HepG2 (cell line): Measurements from ENCODE around the gene TRIO. TPM values are rescaled to one million over a fixed set of nuclear protein-coding genes. Genes with fewer than 3 reads are reported as not detected.

Experiments
- ATAC-seq: fragments of 200-7000 bp; cut with Tn5 transposase; 3 replicates; pipeline ENCODE4 v1.9.1; 2020; ENCODE audit warnings: mild to moderate bottlenecking, moderate library complexity
- BruUV-seq: library from RNA; stranded (reverse); fragments of 400-500 nt; replicated peaks from 2 replicates; lab custom pipeline; 2021; lab: Mats Ljungman, UMichigan
- CTCF ChIA-PET: fragments of 300-600 bp; formaldehyde crosslinking; extraction: SDS; loops from one replicate; lab custom pipeline; 2021; ENCODE audit warnings: low total read pairs, inconsistent platforms, low intra/inter-chr PET ratio; lab: Yijun Ruan, JAX
- POLR2A ChIA-PET: fragments of 350-600 bp; sonication (Branson Sonifier 250); formaldehyde crosslinking; loops from one replicate; lab custom pipeline; 2020; ENCODE audit warnings: antibody characterized with exemption, inconsistent platforms; lab: Yijun Ruan, JAX
- DNase-seq: peaks from one replicate; pipeline ENCODE4 v3.0.0-alpha.2; 2015; ENCODE audit warnings: low spot score
- FAIRE-seq: peaks from 3 replicates; lab custom pipeline; 2011; peaks lifted over from hg19 to GRCh38; lab: Jason Lieb, UNC
- H2AFZ ChIP-seq: one replicate; pipeline ENCODE4 v1.6.1; 2011; ENCODE audit warnings: low read length, inconsistent platforms
- H3K27ac ChIP-seq: fragments of 300-600 bp; 3 replicates; pipeline ENCODE4 v1.8.0; 2011; ENCODE audit warnings: mixed run types, mild to moderate bottlenecking, mixed read lengths, low read length, inconsistent platforms; ENCODE audit not compliant: insufficient read depth; ENCODE audit errors: extremely low read length
- H3K27me3 ChIP-seq, 2 experiments: fragments of 200-600 bp in 1 of 2; 2 replicates in 1 of 2; 3 replicates in 1 of 2; pipeline versions ENCODE4 v1.6.0 to v1.8.0; 2011; ENCODE audit warnings: low read length in 2 of 2, mild to moderate bottlenecking in 2 of 2, moderate library complexity in 2 of 2, inconsistent platforms in 1 of 2; ENCODE audit not compliant: insufficient read depth in 2 of 2, control insufficient read depth in 1 of 2
- H3K36me3 ChIP-seq, 2 experiments: fragments of 200-600 bp in 1 of 2; replicated peaks in 1 of 2; 2 replicates in 1 of 2; 3 replicates in 1 of 2; pipeline versions ENCODE4 v1.5.1 to v1.8.0; 2011; ENCODE audit warnings: low read length in 2 of 2, inconsistent platforms in 1 of 2; ENCODE audit not compliant: insufficient read depth in 2 of 2, control insufficient read depth in 1 of 2
- H3K4me1 ChIP-seq: 2 replicates; pipeline ENCODE4 v1.5.1; 2012; ENCODE audit warnings: low read length, inconsistent platforms; ENCODE audit not compliant: insufficient read depth
- H3K4me2 ChIP-seq: 2 replicates; pipeline ENCODE4 v1.6.0; 2011; ENCODE audit warnings: low read depth, low read length, inconsistent platforms
- H3K4me3 ChIP-seq, 3 experiments: fragments of 200-600 bp in 1 of 3; sonication (generic), shearing (Covaris generic) in 1 of 3; replicated peaks in 1 of 3; 2 replicates each; pipeline ENCODE4 v1.5.1; 2011 to 2016; ENCODE audit warnings: low read length in 3 of 3, inconsistent platforms in 2 of 3, low read depth in 2 of 3, mild to moderate bottlenecking in 2 of 3, control low read depth in 1 of 3, mixed read lengths in 1 of 3; ENCODE audit not compliant: insufficient read depth in 1 of 3
- H3K79me2 ChIP-seq: one replicate; pipeline ENCODE4 v1.6.1; 2011; ENCODE audit warnings: low read length, inconsistent platforms; ENCODE audit not compliant: insufficient read depth
- H3K9ac ChIP-seq: 2 replicates; pipeline ENCODE4 v1.6.0; 2011; ENCODE audit warnings: mild to moderate bottlenecking, low read depth, low read length, inconsistent platforms; ENCODE audit not compliant: insufficient read depth
- H3K9me3 ChIP-seq: 2 replicates; pipeline ENCODE4 v1.5.1; 2012; ENCODE audit warnings: mild to moderate bottlenecking, low read length
- H4K20me1 ChIP-seq: 2 replicates; pipeline ENCODE4 v1.6.0; 2011; ENCODE audit warnings: inconsistent platforms, mild to moderate bottlenecking, low read length, moderate library complexity; ENCODE audit not compliant: insufficient read depth
- ARNT ChIP-seq: fragments of 450-650 bp; IDR thresholded peaks from 2 replicates; pipeline ENCODE4 v1.6.1; 2017
- GABPA ChIP-seq, 2 experiments: IDR thresholded peaks; 2 replicates each; pipeline ENCODE4 v1.6.1; 2011 to 2016; ENCODE audit warnings: low read depth in 2 of 2, low read length in 1 of 2, missing biosample characterization in 1 of 2, missing genetic modification characterization in 1 of 2
- KDM2A ChIP-seq: sonication (generic); formaldehyde crosslinking; IDR thresholded peaks from 2 replicates; pipeline ENCODE4 v1.4.0; 2020; ENCODE audit warnings: low read depth, missing genetic modification reagents, borderline replicate concordance
- PHF8 ChIP-seq: sonication (generic); formaldehyde crosslinking; IDR thresholded peaks from 2 replicates; pipeline ENCODE4 v1.5.0; 2020; ENCODE audit warnings: missing genetic modification reagents
- SMARCE1 ChIP-seq: fragments of 450-650 bp; IDR thresholded peaks from 2 replicates; pipeline ENCODE4 v1.6.1; 2017; ENCODE audit warnings: borderline replicate concordance
- TSC22D2 ChIP-seq: sonication (generic); formaldehyde crosslinking; IDR thresholded peaks from 2 replicates; pipeline ENCODE4 v1.5.1; 2020; ENCODE audit warnings: missing genetic modification reagents, mild to moderate bottlenecking, borderline replicate concordance
- ZFP36 ChIP-seq: fragments of 150-350 bp; IDR thresholded peaks from 2 replicates; pipeline ENCODE4 v1.6.1; 2018; ENCODE audit warnings: borderline replicate concordance, low read length, low read depth; ENCODE audit not compliant: partially characterized antibody
- ZNF556 ChIP-seq: sonication (generic); formaldehyde crosslinking; IDR thresholded peaks from 2 replicates; pipeline ENCODE4 v1.4.0; 2020; ENCODE audit warnings: mild to moderate bottlenecking, missing genetic modification reagents, borderline replicate concordance
- ZNF766 ChIP-seq: sonication (generic); formaldehyde crosslinking; IDR thresholded peaks from 2 replicates; pipeline ENCODE4 v1.5.0; 2020; ENCODE audit warnings: missing genetic modification reagents, borderline replicate concordance
- WGBS: methylation state at CpG from one replicate; pipeline ENCODE4 v1.1.6; 2017; ENCODE audit warnings: low lambda C conversion rate; 5-methylcytosine and 5-hydroxymethylcytosine counted together
- in situ Hi-C: cut with HindIII; loops from 2 replicates; pipeline ENCODE4 v1.10.0; 2017; ENCODE audit warnings: low pct_unique_long_range_greater_than_20kb; ENCODE audit not compliant: extremely low pct_ligation_motif_present
- intact Hi-C: fragments of 100-400 bp; cut with micrococcal nuclease; formaldehyde crosslinking; loops from one replicate; pipeline ENCODE4 v1.10.0; 2022; ENCODE audit not compliant: unreplicated experiment
- polyA plus RNA-seq, 8 experiments: library from polyadenylated mRNA; depleted of rRNA in 3 of 8; stranded (reverse) in 7 of 8; unstranded in 1 of 8; fragments of >200 nt; fragmentation: Illumina TruSeq in 4 of 8; extraction: Trizol in 4 of 8; gene quantifications; 2 replicates each; pipeline versions ENCODE4 v1.2.1 to v1.2.3, GENCODE V29; 2011 to 2016; ENCODE audit warnings: low read depth in 4 of 8, missing spikeins in 1 of 8, mixed read lengths in 1 of 8; ENCODE audit not compliant: insufficient read depth in 1 of 8
- total RNA-seq, 5 experiments: library from RNA; depleted of rRNA; stranded (reverse); fragments of >200 nt; fragmentation: Illumina TruSeq; extraction: Trizol; gene quantifications; 2 replicates each; pipeline ENCODE4 v1.2.3, GENCODE V29; 2016; ENCODE audit warnings: low read depth in 1 of 5

Gene TRIO
- total and polyA plus RNA-seq, 2 of the 13 experiments (the other 11 are each of a cell fraction or from before 2014, with no cell fraction given), result 45.2 to 45.9 TPM

- DNase-seq (no peak), FAIRE-seq (no peak)
- Histone ChIP-seq H3K79me2 (no peaks in the 10 kb centered on the region), H3K27ac (no peak overlapping the region), H2AFZ (no peak overlapping the region), H4K20me1 (no peaks in the 10 kb centered on the region), H3K9ac (no peak overlapping the region), H3K27me3 (no peaks in the 10 kb centered on the region), H3K36me3 (peaks cover 6 to 66% of the 10 kb centered on the region in 2 experiments), H3K4me1 (no peaks in the 10 kb centered on the region), H3K9me3 (no peaks in the 10 kb centered on the region), H3K4me3 (no peak overlapping the region), H3K4me2 (no peak overlapping the region)
- ChIA-PET CTCF (no interaction called here), POLR2A (no interaction called here)
- in situ Hi-C loops, result no loop called here
- intact Hi-C loops, result no loop called here
- BruUV-seq, result no TSS peak
- 98% methylated on average over 4 of the region's 4 CpGs for WGBS
- TF ChIP-seq KDM2A (CRISPR knock-in tag) (no peak), ZNF556 (CRISPR knock-in tag) (no peak), TSC22D2 (no peak), ZNF766 (CRISPR knock-in tag) (no peak), ARNT (no peak)
- TF ChIP-seq, all 625 proteins: peak for 0
- no peak for ATAC-seq
Observed at GRCh38 chr5:14476786-14477435, 333.8 kb downstream of the TRIO start.

- H3K36me3 ChIP-seq, result peaks cover 15 to 73% of the 10 kb centered on the region in 2 experiments
- POLR2A ChIA-PET, result no interaction called here
- TF ChIP-seq PHF8 (CRISPR knock-in tag) (no peak), SMARCE1 (no peak), ZFP36 (no peak), ZNF556 (CRISPR knock-in tag) (no peak), GABPA (IDR thresholded peaks at IDR 0.05; ENCODE audit: low read depth, low read length) (no peak), GABPA (CRISPR knock-in tag; IDR thresholded peaks at IDR 0.05; ENCODE audit: low read depth) (no peak)
Observed at GRCh38 chr5:14479143-14479696, 336.1 kb downstream of the TRIO start.

More at GRCh38 chr5:14479143-14479696, 336.1 kb downstream of the TRIO start:
- BruUV-seq, result no TSS peak
- CTCF ChIA-PET, result no interaction called here
- no peaks in the 10 kb centered on the region for H4K20me1 ChIP-seq
- no peaks in the 10 kb centered on the region for H3K79me2 ChIP-seq
- no peaks in the 10 kb centered on the region for H3K4me1 ChIP-seq
- in situ Hi-C loops (no loop called here), intact Hi-C loops (no loop called here)
- H2AFZ ChIP-seq, result no peak overlapping the region
- no peak overlapping the region for H3K27ac ChIP-seq
- 98% methylated on average over 3 of the region's 3 CpGs for WGBS
- H3K9me3 ChIP-seq, result no peaks in the 10 kb centered on the region
- H3K4me3 ChIP-seq, result no peak overlapping the region
- H3K27me3 ChIP-seq, result no peaks in the 10 kb centered on the region
- H3K4me2 ChIP-seq, result no peak overlapping the region
- no peak overlapping the region for H3K9ac ChIP-seq
- ATAC-seq (no peak), FAIRE-seq (no peak), DNase-seq (no peak)
